HCT116 (cell line): Measurements from ENCODE around the gene PLOD1.

Source experiments
- ELF1 ChIP-seq: IDR thresholded peaks from 2 replicates; pipeline ENCODE4 v1.6.1; 2012; ENCODE audit warnings: low read depth, borderline replicate concordance
- EZH2phosphoT487 ChIP-seq: fragments of 200-600 bp; IDR thresholded peaks from 2 replicates; pipeline ENCODE4 v1.6.1; 2018; ENCODE audit warnings: antibody characterized with exemption, borderline replicate concordance
- MAX ChIP-seq: IDR thresholded peaks from 2 replicates; pipeline ENCODE4 v1.6.1; 2012
- POLR2A ChIP-seq: IDR thresholded peaks from 2 replicates; pipeline ENCODE4 v1.7.0; 2011; ENCODE audit warnings: borderline replicate concordance; ENCODE audit not compliant: insufficient read depth, insufficient read length; ENCODE audit errors: extremely low read depth
- RAD21 ChIP-seq: IDR thresholded peaks from 2 replicates; pipeline ENCODE4 v1.6.1; 2012; ENCODE audit warnings: low read depth, mild to moderate bottlenecking
- REST ChIP-seq: IDR thresholded peaks from 2 replicates; pipeline ENCODE4 v1.6.1; 2012; ENCODE audit warnings: low read depth
- ZBTB33 ChIP-seq: IDR thresholded peaks from 2 replicates; pipeline ENCODE4 v1.6.1; 2011; ENCODE audit warnings: mild to moderate bottlenecking, low read length, moderate library complexity; ENCODE audit not compliant: insufficient replicate concordance; ENCODE audit errors: extremely low read depth
- ZNF274 ChIP-seq: fragments of 200-500 bp; sonication (Bioruptor generic); IDR thresholded peaks from 2 replicates; pipeline ENCODE4 v1.6.1; 2014; ENCODE audit warnings: mild to moderate bottlenecking, low read depth, low read length, inconsistent platforms
- TF ChIP-seq, protein P1 (sequence below), 3 experiments: fragments of 200-600 bp in 1 of 3; sonication (generic) in 1 of 3; IDR thresholded peaks in 2 of 3; conservative IDR thresholded peaks in 1 of 3; 2 replicates each; pipeline ENCODE4 v1.5.1; 2012 to 2017; ENCODE audit warnings: low read depth in 2 of 3, low read length in 2 of 3, antibody characterized with exemption in 1 of 3, borderline replicate concordance in 1 of 3, control low read depth in 1 of 3, mild to moderate bottlenecking in 1 of 3, mixed read lengths in 1 of 3, mixed run types in 1 of 3, moderate library complexity in 1 of 3; ENCODE audit not compliant: insufficient read depth in 1 of 3

GRCh38 chr1:11997081-11997850, 62.7 kb downstream of the PLOD1 start:
- no peak for TF ChIP-seq ELF1
- TF ChIP-seq, protein P1, sequence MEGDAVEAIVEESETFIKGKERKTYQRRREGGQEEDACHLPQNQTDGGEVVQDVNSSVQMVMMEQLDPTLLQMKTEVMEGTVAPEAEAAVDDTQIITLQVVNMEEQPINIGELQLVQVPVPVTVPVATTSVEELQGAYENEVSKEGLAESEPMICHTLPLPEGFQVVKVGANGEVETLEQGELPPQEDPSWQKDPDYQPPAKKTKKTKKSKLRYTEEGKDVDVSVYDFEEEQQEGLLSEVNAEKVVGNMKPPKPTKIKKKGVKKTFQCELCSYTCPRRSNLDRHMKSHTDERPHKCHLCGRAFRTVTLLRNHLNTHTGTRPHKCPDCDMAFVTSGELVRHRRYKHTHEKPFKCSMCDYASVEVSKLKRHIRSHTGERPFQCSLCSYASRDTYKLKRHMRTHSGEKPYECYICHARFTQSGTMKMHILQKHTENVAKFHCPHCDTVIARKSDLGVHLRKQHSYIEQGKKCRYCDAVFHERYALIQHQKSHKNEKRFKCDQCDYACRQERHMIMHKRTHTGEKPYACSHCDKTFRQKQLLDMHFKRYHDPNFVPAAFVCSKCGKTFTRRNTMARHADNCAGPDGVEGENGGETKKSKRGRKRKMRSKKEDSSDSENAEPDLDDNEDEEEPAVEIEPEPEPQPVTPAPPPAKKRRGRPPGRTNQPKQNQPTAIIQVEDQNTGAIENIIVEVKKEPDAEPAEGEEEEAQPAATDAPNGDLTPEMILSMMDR (IDR thresholded peaks at IDR 0.05 in 2 of 3, conservative IDR thresholded peaks at IDR 0.05 in 1 of 3; ENCODE audit: borderline replicate concordance in 1 of 3, insufficient read depth in 1 of 3, low read depth in 2 of 3, low read length in 2 of 3), result no peak
- no peak for TF ChIP-seq RAD21
- TF ChIP-seq EZH2phosphoT487, result no peak
- TF ChIP-seq POLR2A, result no peak
- TF ChIP-seq ZNF274, result no peak
- no peak for TF ChIP-seq ZBTB33
- no peak for TF ChIP-seq REST
- no peak for TF ChIP-seq MAX
